Memory B cell (primary cell): Measurements from ENCODE around the gene CHRNB2.

ENCODE experiments used
- ATAC-seq: fragments of 150-1000 bp; cut with Tn5 transposase; 2 replicates; pipeline ENCODE4 v1.10.0; 2021; ENCODE audit warnings: low read depth, mild to moderate bottlenecking, moderate library complexity
- DNase-seq, 2 donors: peaks; one replicate each; pipeline ENCODE4 v3.0.0; 2022; ENCODE audit warnings: low spot score in 2 of 2
- H3K27ac Mint-ChIP-seq: one replicate; pipeline ENCODE4 v1.8.0; 2022; ENCODE audit warnings: mild to moderate bottlenecking, moderate library complexity, mixed read lengths
- H3K27me3 Mint-ChIP-seq: one replicate; pipeline ENCODE4 v1.8.0; 2022; ENCODE audit warnings: mixed read lengths
- H3K36me3 Mint-ChIP-seq: one replicate; pipeline ENCODE4 v1.8.0; 2022; ENCODE audit warnings: mild to moderate bottlenecking, mixed read lengths
- H3K4me1 Mint-ChIP-seq: one replicate; pipeline ENCODE4 v1.8.0; 2022; ENCODE audit warnings: mixed read lengths
- H3K4me3 Mint-ChIP-seq: one replicate; pipeline ENCODE4 v1.8.0; 2022; ENCODE audit warnings: mild to moderate bottlenecking, moderate library complexity, mixed read lengths
- H3K9me3 Mint-ChIP-seq: one replicate; pipeline ENCODE4 v1.8.0; 2022; ENCODE audit warnings: mixed read lengths

CHRNB2 gene

GRCh38 chr1:154578058-154578418 is 10.5 kb downstream of the CHRNB2 start:
- H3K36me3 Mint-ChIP-seq, result peaks cover 12% of the 10 kb centered on the region
- H3K4me1 Mint-ChIP-seq, result peaks cover 6% of the 10 kb centered on the region
- no peak overlapping the region for H3K27ac Mint-ChIP-seq
- H3K9me3 Mint-ChIP-seq, result no peaks in the 10 kb centered on the region
- ATAC-seq, result no peak
- no peak for DNase-seq
- no peak overlapping the region for H3K4me3 Mint-ChIP-seq
- peaks cover 5% of the 10 kb centered on the region for H3K27me3 Mint-ChIP-seq

- Mint-ChIP-seq H3K4me3 (no peak overlapping the region), H3K36me3 (peaks cover 19% of the 10 kb centered on the region), H3K4me1 (peaks cover 10% of the 10 kb centered on the region), H3K27ac (no peak overlapping the region), H3K27me3 (peaks cover 3% of the 10 kb centered on the region), H3K9me3 (no peaks in the 10 kb centered on the region)
- DNase-seq, result no peak
- ATAC-seq, result no peak
Measured at GRCh38 chr1:154579374-154579773, 11.8 kb downstream of the CHRNB2 start.

- ATAC-seq (no peak), DNase-seq (no peak)
- no peak overlapping the region for H3K4me3 Mint-ChIP-seq
- H3K9me3 Mint-ChIP-seq, result no peaks in the 10 kb centered on the region
- H3K27ac Mint-ChIP-seq, result peak overlapping the region; percentile 41
- peaks cover 35% of the 10 kb centered on the region for H3K36me3 Mint-ChIP-seq
- no peaks in the 10 kb centered on the region for H3K27me3 Mint-ChIP-seq
- H3K4me1 Mint-ChIP-seq, result peaks cover 13% of the 10 kb centered on the region
Measured at GRCh38 chr1:154581766-154582165, 14.2 kb downstream of the CHRNB2 start.

- H3K4me3 Mint-ChIP-seq, result no peak overlapping the region
- H3K9me3 Mint-ChIP-seq, result no peaks in the 10 kb centered on the region
- H3K27ac Mint-ChIP-seq, result no peak overlapping the region
- H3K27me3 Mint-ChIP-seq, result no peaks in the 10 kb centered on the region
- peaks cover 45% of the 10 kb centered on the region for H3K36me3 Mint-ChIP-seq
- ATAC-seq (no peak), DNase-seq (no peak)
- peaks cover 13% of the 10 kb centered on the region for H3K4me1 Mint-ChIP-seq
Measured at GRCh38 chr1:154582885-154583284, 15.3 kb downstream of the CHRNB2 start.

- H3K36me3 Mint-ChIP-seq, result peaks cover 48% of the 10 kb centered on the region
- peaks cover 13% of the 10 kb centered on the region for H3K4me1 Mint-ChIP-seq
- no peak overlapping the region for H3K4me3 Mint-ChIP-seq
- ATAC-seq (no peak), DNase-seq (no peak)
- no peaks in the 10 kb centered on the region for H3K27me3 Mint-ChIP-seq
- H3K9me3 Mint-ChIP-seq, result no peaks in the 10 kb centered on the region
- H3K27ac Mint-ChIP-seq, result peak overlapping the region; percentile 64
Measured at GRCh38 chr1:154583773-154584172, 16.2 kb downstream of the CHRNB2 start.

- Mint-ChIP-seq H3K4me3 (no peak overlapping the region), H3K27me3 (no peaks in the 10 kb centered on the region), H3K27ac (peak overlapping the region; percentile 67), H3K36me3 (peaks cover 48% of the 10 kb centered on the region), H3K9me3 (no peaks in the 10 kb centered on the region), H3K4me1 (peaks cover 13% of the 10 kb centered on the region)
- DNase-seq (no peak), ATAC-seq (peak; percentile 81)
Measured at GRCh38 chr1:154584267-154584994, 16.9 kb downstream of the CHRNB2 start.

- no peak overlapping the region for H3K4me3 Mint-ChIP-seq
- peak overlapping the region; percentile 67 for H3K27ac Mint-ChIP-seq
- no peaks in the 10 kb centered on the region for H3K27me3 Mint-ChIP-seq
- DNase-seq, result no peak
- ATAC-seq, result no peak
- peaks cover 52% of the 10 kb centered on the region for H3K36me3 Mint-ChIP-seq
- H3K9me3 Mint-ChIP-seq, result no peaks in the 10 kb centered on the region
- H3K4me1 Mint-ChIP-seq, result peaks cover 13% of the 10 kb centered on the region
Measured at GRCh38 chr1:154586231-154586630, 18.7 kb downstream of the CHRNB2 start.

- Mint-ChIP-seq H3K4me1 (peaks cover 13% of the 10 kb centered on the region), H3K27ac (peak overlapping the region; percentile 6), H3K27me3 (no peaks in the 10 kb centered on the region), H3K36me3 (peaks cover 54% of the 10 kb centered on the region), H3K9me3 (no peaks in the 10 kb centered on the region), H3K4me3 (no peak overlapping the region)
- DNase-seq (no peak), ATAC-seq (no peak)
Measured at GRCh38 chr1:154586641-154587040, 19.1 kb downstream of the CHRNB2 start.

GRCh38 chr1:154589780-154590179 is 22.2 kb downstream of the CHRNB2 start:
- Mint-ChIP-seq H3K27ac (no peak overlapping the region), H3K36me3 (peaks cover 62% of the 10 kb centered on the region), H3K9me3 (no peaks in the 10 kb centered on the region), H3K27me3 (no peaks in the 10 kb centered on the region), H3K4me1 (peaks cover 8% of the 10 kb centered on the region), H3K4me3 (no peak overlapping the region)
- DNase-seq, result no peak
- no peak for ATAC-seq

GRCh38 chr1:154590756-154591155 is 23.2 kb downstream of the CHRNB2 start:
- Mint-ChIP-seq H3K27me3 (no peaks in the 10 kb centered on the region), H3K4me3 (no peak overlapping the region), H3K9me3 (no peaks in the 10 kb centered on the region), H3K36me3 (peaks cover 56% of the 10 kb centered on the region), H3K27ac (no peak overlapping the region), H3K4me1 (peaks cover 3% of the 10 kb centered on the region)
- DNase-seq, result no peak
- ATAC-seq, result no peak

GRCh38 chr1:154591206-154591605 is 23.6 kb downstream of the CHRNB2 start:
- H3K4me1 Mint-ChIP-seq, result peaks cover 2% of the 10 kb centered on the region
- ATAC-seq (no peak), DNase-seq (no peak)
- no peaks in the 10 kb centered on the region for H3K27me3 Mint-ChIP-seq
- H3K27ac Mint-ChIP-seq, result no peak overlapping the region
- H3K9me3 Mint-ChIP-seq, result no peaks in the 10 kb centered on the region
- peaks cover 53% of the 10 kb centered on the region for H3K36me3 Mint-ChIP-seq
- no peak overlapping the region for H3K4me3 Mint-ChIP-seq

- no peak overlapping the region for H3K4me3 Mint-ChIP-seq
- DNase-seq, result no peak
- no peaks in the 10 kb centered on the region for H3K27me3 Mint-ChIP-seq
- H3K27ac Mint-ChIP-seq, result no peak overlapping the region
- H3K4me1 Mint-ChIP-seq, result no peaks in the 10 kb centered on the region
- peaks cover 47% of the 10 kb centered on the region for H3K36me3 Mint-ChIP-seq
- H3K9me3 Mint-ChIP-seq, result no peaks in the 10 kb centered on the region
- no peak for ATAC-seq
Measured at GRCh38 chr1:154593390-154593789, 25.8 kb downstream of the CHRNB2 start.

GRCh38 chr1:154594811-154595210 is 27.2 kb downstream of the CHRNB2 start:
- Mint-ChIP-seq H3K27ac (no peak overlapping the region), H3K4me1 (peaks cover 3% of the 10 kb centered on the region), H3K9me3 (no peaks in the 10 kb centered on the region), H3K27me3 (no peaks in the 10 kb centered on the region), H3K36me3 (peaks cover 42% of the 10 kb centered on the region), H3K4me3 (no peak overlapping the region)
- ATAC-seq, result no peak
- DNase-seq, result no peak

GRCh38 chr1:154595621-154596020 is 28.0 kb downstream of the CHRNB2 start:
- DNase-seq (no peak), ATAC-seq (no peak)
- no peak overlapping the region for H3K27ac Mint-ChIP-seq
- H3K4me1 Mint-ChIP-seq, result peaks cover 6% of the 10 kb centered on the region
- no peaks in the 10 kb centered on the region for H3K9me3 Mint-ChIP-seq
- no peak overlapping the region for H3K4me3 Mint-ChIP-seq
- H3K36me3 Mint-ChIP-seq, result peaks cover 42% of the 10 kb centered on the region
- H3K27me3 Mint-ChIP-seq, result no peaks in the 10 kb centered on the region
